ENCODE measurements around the gene IFNLR1. TPM values are rescaled to one million over a fixed set of nuclear protein-coding genes. Genes with fewer than 3 reads are reported as not detected.

IFNLR1 gene
- total RNA-seq, 1 experiment from 2014 or later: 6.1 TPM

- Mint-ChIP-seq H3K4me3 (ENCODE audit: unreplicated experiment) (no peak overlapping the region), H3K27me3 (ENCODE audit: insufficient read depth, unreplicated experiment) (no peaks in the 10 kb centered on the region), H3K9me3 (ENCODE audit: unreplicated experiment) (no peaks in the 10 kb centered on the region), H3K4me1 (ENCODE audit: low read depth, unreplicated experiment) (no peaks in the 10 kb centered on the region), H3K27ac (ENCODE audit: unreplicated experiment) (no peak overlapping the region), H3K36me3 (ENCODE audit: insufficient read depth, unreplicated experiment) (no peaks in the 10 kb centered on the region)
- intact Hi-C loops (cut with micrococcal nuclease; ENCODE audit: unreplicated experiment): no loop called here
- Histone ChIP-seq H3K9me3 (no peaks in the 10 kb centered on the region), H3K27me3 (replicated peaks; ENCODE audit: control insufficient read depth, insufficient read depth, low read length) (no peaks in the 10 kb centered on the region), H3K4me1 (0 out of 2 replicates have a peak, but pooled peaks cover 5% of the 10 kb centered on the region), H3K36me3 (ENCODE audit: control insufficient read depth, insufficient read depth, low read length) (no peaks in the 10 kb centered on the region), H3K4me3 (ENCODE audit: low read depth, low read length) (no peak overlapping the region)
- no TSS peak for BruUV-seq (replicated peaks)
- POLR2A ChIA-PET: no interaction called here
- no peak for TF ChIP-seq CTCF (IDR thresholded peaks at IDR 0.05; ENCODE audit: insufficient read depth in 1 of 2, low read depth in 1 of 2, low read length in 1 of 2, severe bottlenecking in 1 of 2, unreplicated experiment in 1 of 2)
- CTCF ChIA-PET: no interaction called here
- DNase-seq: no peak
Measured at GRCh38 chr1:24109166-24109483, 78.0 kb downstream of the IFNLR1 start.

GRCh38 chr1:24108334-24109165 is 78.5 kb downstream of the IFNLR1 start:
- CTCF ChIA-PET: no interaction called here
- Histone ChIP-seq H3K4me1 (0 out of 2 replicates have a peak, but pooled peaks cover 5% of the 10 kb centered on the region), H3K4me3 (ENCODE audit: low read depth, low read length) (no peak overlapping the region), H3K36me3 (ENCODE audit: control insufficient read depth, insufficient read depth, low read length) (no peaks in the 10 kb centered on the region), H3K9me3 (no peaks in the 10 kb centered on the region), H3K27me3 (replicated peaks; ENCODE audit: control insufficient read depth, insufficient read depth, low read length) (no peaks in the 10 kb centered on the region)
- no peaks in the 10 kb centered on the region for H3K9me3 Mint-ChIP-seq (ENCODE audit: unreplicated experiment)
- no peaks in the 10 kb centered on the region for H3K27me3 Mint-ChIP-seq (ENCODE audit: insufficient read depth, unreplicated experiment)
- H3K4me1 Mint-ChIP-seq (ENCODE audit: low read depth, unreplicated experiment): peaks cover 6% of the 10 kb centered on the region
- POLR2A ChIA-PET: no interaction called here
- no peak for TF ChIP-seq CTCF (IDR thresholded peaks at IDR 0.05; ENCODE audit: insufficient read depth in 1 of 2, low read depth in 1 of 2, low read length in 1 of 2, severe bottlenecking in 1 of 2, unreplicated experiment in 1 of 2)
- H3K36me3 Mint-ChIP-seq (ENCODE audit: insufficient read depth, unreplicated experiment): no peaks in the 10 kb centered on the region
- intact Hi-C loops (cut with micrococcal nuclease; ENCODE audit: unreplicated experiment): no loop called here
- H3K27ac Mint-ChIP-seq (ENCODE audit: unreplicated experiment): no peak overlapping the region
- no peak for DNase-seq
- BruUV-seq (replicated peaks): no TSS peak
- H3K4me3 Mint-ChIP-seq (ENCODE audit: unreplicated experiment): no peak overlapping the region

GRCh38 chr1:24107462-24108138 is 79.5 kb downstream of the IFNLR1 start:
- no peak overlapping the region for H3K4me3 ChIP-seq (ENCODE audit: low read depth, low read length)
- DNase-seq: no peak
- BruUV-seq (replicated peaks): no TSS peak
- POLR2A ChIA-PET: interaction anchor here (0.6 kb wide), 1 partner anchor 43 kb away, joined by 3 read pairs; no protein-coding TSS in a partner anchor
- intact Hi-C loops (cut with micrococcal nuclease; ENCODE audit: unreplicated experiment): no loop called here
- Mint-ChIP-seq H3K36me3 (ENCODE audit: insufficient read depth, unreplicated experiment) (no peaks in the 10 kb centered on the region), H3K4me1 (ENCODE audit: low read depth, unreplicated experiment) (peaks cover 8% of the 10 kb centered on the region), H3K9me3 (ENCODE audit: unreplicated experiment) (no peaks in the 10 kb centered on the region), H3K4me3 (ENCODE audit: unreplicated experiment) (no peak overlapping the region), H3K27ac (ENCODE audit: unreplicated experiment) (peak overlapping the region; percentile 48), H3K27me3 (ENCODE audit: insufficient read depth, unreplicated experiment) (no peaks in the 10 kb centered on the region)
- no peaks in the 10 kb centered on the region for H3K9me3 ChIP-seq
- TF ChIP-seq CTCF (IDR thresholded peaks at IDR 0.05; ENCODE audit: insufficient read depth in 1 of 2, low read depth in 1 of 2, low read length in 1 of 2, severe bottlenecking in 1 of 2, unreplicated experiment in 1 of 2): no peak
- CTCF ChIA-PET: no interaction called here
- H3K27me3 ChIP-seq (replicated peaks; ENCODE audit: control insufficient read depth, insufficient read depth, low read length): no peaks in the 10 kb centered on the region
- H3K4me1 ChIP-seq: 0 out of 2 replicates have a peak, but pooled peaks cover 10% of the 10 kb centered on the region
- no peaks in the 10 kb centered on the region for H3K36me3 ChIP-seq (ENCODE audit: control insufficient read depth, insufficient read depth, low read length)

All from Caco-2 (cell line).